ENCODE measurements around the gene FGD4. TPM values are rescaled to one million over a fixed set of nuclear protein-coding genes. Genes with fewer than 3 reads are reported as not detected.

Gene FGD4
- total RNA-seq, 2 donors from 2014 or later: 36.3 to 54.4 TPM

DNA sequence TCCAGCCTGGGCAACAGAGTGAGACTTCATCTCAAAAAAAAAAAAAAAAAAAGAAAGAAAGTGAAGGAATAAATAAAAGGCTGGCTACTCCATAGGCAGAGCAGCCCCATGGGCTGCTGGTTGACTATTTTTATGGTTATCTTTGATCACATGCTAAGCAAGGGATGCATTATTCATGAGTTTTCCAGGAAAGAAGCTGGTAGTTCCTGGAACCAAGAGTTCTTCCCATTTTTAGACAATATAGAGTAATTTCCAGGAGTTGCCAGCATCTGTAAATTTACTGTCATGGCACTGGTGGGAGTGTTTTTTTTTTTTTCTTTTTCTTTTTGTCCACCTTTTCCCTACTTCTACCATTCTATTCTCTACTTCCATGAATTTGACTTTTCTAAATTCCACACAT, 24.2 kb downstream of the FGD4 start:
- Histone ChIP-seq H3K27me3 (no peaks in the 10 kb centered on the region), H3K4me3 (no peak overlapping the region), H3K4me1 (peaks cover 17% of the 10 kb centered on the region), H3K36me3 (replicated peaks in 1 of 2; ENCODE audit: insufficient read depth in 1 of 2, low read depth in 2 of 2) (no peaks in the 10 kb centered on the region), H3K9me3 (no peaks in the 10 kb centered on the region), H3K27ac (no peak overlapping the region)
- intact Hi-C loops (cut with DNase I): no loop called here
- DNase-seq: no peak
- no peak for ATAC-seq
- no peak for TF ChIP-seq POLR2A (IDR thresholded peaks at IDR 0.05)
- TF ChIP-seq, protein P1, sequence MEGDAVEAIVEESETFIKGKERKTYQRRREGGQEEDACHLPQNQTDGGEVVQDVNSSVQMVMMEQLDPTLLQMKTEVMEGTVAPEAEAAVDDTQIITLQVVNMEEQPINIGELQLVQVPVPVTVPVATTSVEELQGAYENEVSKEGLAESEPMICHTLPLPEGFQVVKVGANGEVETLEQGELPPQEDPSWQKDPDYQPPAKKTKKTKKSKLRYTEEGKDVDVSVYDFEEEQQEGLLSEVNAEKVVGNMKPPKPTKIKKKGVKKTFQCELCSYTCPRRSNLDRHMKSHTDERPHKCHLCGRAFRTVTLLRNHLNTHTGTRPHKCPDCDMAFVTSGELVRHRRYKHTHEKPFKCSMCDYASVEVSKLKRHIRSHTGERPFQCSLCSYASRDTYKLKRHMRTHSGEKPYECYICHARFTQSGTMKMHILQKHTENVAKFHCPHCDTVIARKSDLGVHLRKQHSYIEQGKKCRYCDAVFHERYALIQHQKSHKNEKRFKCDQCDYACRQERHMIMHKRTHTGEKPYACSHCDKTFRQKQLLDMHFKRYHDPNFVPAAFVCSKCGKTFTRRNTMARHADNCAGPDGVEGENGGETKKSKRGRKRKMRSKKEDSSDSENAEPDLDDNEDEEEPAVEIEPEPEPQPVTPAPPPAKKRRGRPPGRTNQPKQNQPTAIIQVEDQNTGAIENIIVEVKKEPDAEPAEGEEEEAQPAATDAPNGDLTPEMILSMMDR (IDR thresholded peaks at IDR 0.05): no peak

DNA sequence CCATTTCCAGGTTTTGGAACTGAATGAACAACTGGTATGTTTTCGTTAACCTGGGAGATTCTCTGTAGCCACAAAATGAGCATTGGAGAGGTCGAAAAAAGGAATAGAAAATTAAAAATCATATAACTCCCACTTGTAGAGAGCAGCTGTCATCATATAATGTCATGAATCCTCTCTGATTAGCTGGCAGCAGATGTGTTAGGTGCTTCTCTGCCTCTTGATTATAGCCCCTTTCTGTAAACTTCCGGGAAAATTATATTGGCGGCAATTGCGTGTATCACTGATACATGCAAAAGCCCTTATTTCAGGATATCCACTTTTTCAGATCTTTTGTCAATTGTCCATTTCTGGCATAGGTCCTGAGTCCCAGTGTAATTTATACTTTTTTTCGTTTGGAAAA, 31.7 kb downstream of the FGD4 start:
- intact Hi-C loops (cut with DNase I): no loop called here
- Histone ChIP-seq H3K4me1 (peaks cover 9% of the 10 kb centered on the region), H3K27me3 (no peaks in the 10 kb centered on the region), H3K9me3 (no peaks in the 10 kb centered on the region), H3K27ac (no peak overlapping the region), H3K36me3 (replicated peaks in 1 of 2; ENCODE audit: insufficient read depth in 1 of 2, low read depth in 2 of 2) (no peaks in the 10 kb centered on the region), H3K4me3 (no peak overlapping the region)
- DNase-seq: no peak
- no peak for TF ChIP-seq POLR2A (IDR thresholded peaks at IDR 0.05)
- TF ChIP-seq, protein P1 (IDR thresholded peaks at IDR 0.05): no peak
- WGBS, 2 donors: 82% methylated on average over 6 of the region's 6 CpGs
- no peak for ATAC-seq

DNA sequence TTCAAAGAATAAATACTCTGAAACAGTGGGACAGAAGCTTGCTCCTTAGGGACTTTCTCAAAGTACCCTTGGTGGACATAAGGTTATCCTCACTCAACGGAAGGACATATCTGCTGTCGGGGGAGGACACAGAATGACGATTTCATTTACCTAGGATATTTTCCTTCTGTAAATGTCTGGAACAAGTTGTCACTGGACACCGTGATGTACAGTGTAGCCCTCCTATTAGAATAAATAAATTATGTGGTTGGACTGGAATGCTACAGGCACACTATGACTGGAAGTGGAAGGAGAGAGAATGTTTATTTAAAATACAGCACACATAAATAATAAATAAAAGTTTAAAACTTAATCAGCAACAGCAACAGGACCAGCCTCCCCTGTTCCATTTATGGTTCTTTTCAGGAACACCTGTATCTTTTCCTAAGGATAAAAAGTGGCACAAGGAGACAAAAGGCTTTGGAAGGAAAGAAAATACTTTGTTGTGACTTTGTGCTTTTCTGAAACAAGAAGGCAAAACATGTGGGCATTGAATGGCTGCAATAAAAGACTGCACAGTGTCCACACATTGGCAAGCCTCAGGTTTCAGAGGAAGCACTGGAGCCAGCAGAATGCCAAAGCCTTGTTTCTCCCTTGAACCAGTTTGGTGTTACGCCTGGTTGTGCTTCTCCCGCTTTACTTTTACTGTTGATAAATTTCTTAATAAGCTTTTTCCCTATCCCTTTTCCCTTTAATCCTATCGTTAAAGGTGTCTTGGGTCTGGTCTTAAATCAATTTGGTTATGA, 36.8 kb downstream of the FGD4 start:
- no peak for ATAC-seq
- H3K4me1 ChIP-seq: peaks cover 13% of the 10 kb centered on the region
- intact Hi-C loops (cut with DNase I): no loop called here
- 77 to 85% methylated on average over 7 of the region's 7 CpGs for WGBS, 2 donors
- no peaks in the 10 kb centered on the region for H3K27me3 ChIP-seq
- H3K36me3 ChIP-seq (replicated peaks in 1 of 2; ENCODE audit: insufficient read depth in 1 of 2, low read depth in 2 of 2): no peaks in the 10 kb centered on the region
- TF ChIP-seq, protein P1 (IDR thresholded peaks at IDR 0.05): no peak
- TF ChIP-seq POLR2A (IDR thresholded peaks at IDR 0.05): no peak
- H3K9me3 ChIP-seq: no peaks in the 10 kb centered on the region
- H3K4me3 ChIP-seq: no peak overlapping the region
- no peak for DNase-seq
- no peak overlapping the region for H3K27ac ChIP-seq

DNA sequence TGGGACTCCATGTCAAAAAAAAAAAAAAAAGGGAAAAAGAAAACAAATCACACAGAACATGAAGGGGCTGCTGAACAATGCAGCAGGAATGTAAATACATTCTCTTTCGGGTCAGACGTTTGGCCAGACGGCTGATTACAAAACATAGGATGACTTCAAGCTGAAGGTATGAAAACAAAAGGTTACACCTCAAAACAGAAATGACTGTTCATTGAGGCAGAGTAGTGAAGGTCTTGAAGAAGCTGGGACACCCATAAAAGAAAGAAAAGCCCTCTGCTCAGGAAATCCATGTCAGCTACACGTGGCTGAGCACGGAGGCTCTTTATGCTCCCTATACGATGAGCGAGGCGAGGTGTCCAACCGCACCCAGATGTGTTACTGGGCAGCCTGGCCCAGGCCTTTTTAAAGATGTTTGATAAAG, 37.7 kb downstream of the FGD4 start:
- H3K27ac ChIP-seq: no peak overlapping the region
- WGBS, 2 donors: 70 to 79% methylated on average over 9 of the region's 9 CpGs
- TF ChIP-seq POLR2A (IDR thresholded peaks at IDR 0.05): no peak
- TF ChIP-seq, protein P1 (IDR thresholded peaks at IDR 0.05): no peak
- no peaks in the 10 kb centered on the region for H3K9me3 ChIP-seq
- DNase-seq (no peak), ATAC-seq (no peak)
- H3K4me1 ChIP-seq: peaks cover 13% of the 10 kb centered on the region
- no peaks in the 10 kb centered on the region for H3K27me3 ChIP-seq
- intact Hi-C loops (cut with DNase I): no loop called here
- H3K4me3 ChIP-seq: no peak overlapping the region
- no peaks in the 10 kb centered on the region for H3K36me3 ChIP-seq (replicated peaks in 1 of 2; ENCODE audit: insufficient read depth in 1 of 2, low read depth in 2 of 2)

Data from body of pancreas (tissue), 4 donors.